Stimulated activated CD4-positive, alpha-beta T cell treated with anti-CD3 and anti-CD28 coated beads, Interleukin-1b, Interleukin-23, amount 100 ng/mL, for 24 hours (primary cell): ENCODE measurements around the gene RTN4RL1.
"Not testable (repeated sequence)": the region's sequence is repeated elsewhere in the genome, so short reads cannot be mapped to it uniquely, and the experiment has no call there.

Experiments
- DNase-seq, 4 experiments: peaks; one replicate each; pipeline ENCODE4 v3.0.0-alpha.2; 2020; ENCODE audit warnings: low read depth in 4 of 4, low spot score in 1 of 4

Gene RTN4RL1

DNA sequence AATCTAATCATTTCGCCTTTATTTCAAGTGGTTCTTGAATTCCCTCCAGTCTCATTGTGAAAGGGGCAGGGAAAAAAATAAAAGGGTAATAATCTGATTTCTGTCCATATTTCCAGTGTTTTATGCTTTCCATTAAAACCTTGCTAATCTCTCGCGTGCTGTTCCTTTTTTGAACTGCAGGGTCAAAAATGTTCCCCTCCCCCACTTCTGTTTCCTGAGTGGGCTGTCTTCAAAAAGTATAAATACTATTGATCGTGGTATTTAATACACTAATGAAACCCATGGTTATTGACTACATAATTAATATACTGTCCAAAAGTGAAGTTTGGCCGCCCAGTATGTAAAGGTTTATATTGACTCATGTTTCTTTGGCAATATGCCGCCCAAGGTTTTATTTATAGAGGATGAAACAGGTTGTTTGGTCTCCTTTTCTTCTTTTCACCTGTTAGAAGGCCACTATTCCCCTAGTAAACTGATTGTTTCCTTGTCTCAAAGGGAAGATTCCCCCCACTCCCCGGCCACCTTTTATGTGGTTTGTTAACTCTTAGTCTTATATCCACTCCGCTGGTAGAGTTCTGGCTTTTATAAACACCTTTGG, 125.6 kb downstream of the RTN4RL1 start:
- DNase-seq: no peak

DNA sequence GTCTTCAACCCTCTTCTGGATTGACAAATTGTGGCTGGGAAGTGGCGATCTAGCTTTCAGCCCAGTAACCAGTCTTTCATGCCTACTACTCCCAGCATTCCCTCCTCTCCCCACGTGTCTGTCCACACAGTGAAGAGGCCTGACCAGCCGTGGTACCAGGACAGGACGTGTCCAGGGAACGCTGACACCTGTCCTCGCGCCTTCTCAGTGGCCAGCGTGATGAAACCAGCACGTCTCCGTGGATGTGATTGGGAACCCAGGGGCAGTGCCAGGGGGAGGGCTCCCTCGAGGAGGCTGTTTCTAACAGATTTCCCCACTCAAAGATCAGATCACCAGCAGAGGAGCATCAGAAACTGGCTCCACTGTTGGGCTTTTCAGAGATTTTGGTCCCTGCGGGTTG, 126.3 kb downstream of the RTN4RL1 start:
- DNase-seq: no peak

DNA sequence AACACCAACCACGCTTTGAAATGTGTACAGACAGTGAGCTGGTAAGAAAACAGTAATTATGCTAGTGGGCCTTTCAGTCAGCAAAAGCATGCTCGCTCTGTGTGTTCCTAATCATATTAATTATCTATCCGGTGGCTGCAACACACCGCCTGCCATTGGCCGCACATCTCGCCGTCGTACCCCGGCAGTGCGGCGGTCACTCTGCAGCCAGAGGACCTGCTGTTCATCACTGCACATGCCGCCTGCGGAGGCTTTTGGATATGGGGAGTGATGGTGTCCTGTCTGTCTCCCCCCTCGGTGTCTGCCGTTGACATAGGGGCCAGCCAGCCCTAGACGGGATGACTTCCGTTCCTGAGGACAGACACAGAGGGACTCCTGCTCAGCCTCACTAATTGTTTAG, 126.8 kb downstream of the RTN4RL1 start:
- DNase-seq: no peak

DNA sequence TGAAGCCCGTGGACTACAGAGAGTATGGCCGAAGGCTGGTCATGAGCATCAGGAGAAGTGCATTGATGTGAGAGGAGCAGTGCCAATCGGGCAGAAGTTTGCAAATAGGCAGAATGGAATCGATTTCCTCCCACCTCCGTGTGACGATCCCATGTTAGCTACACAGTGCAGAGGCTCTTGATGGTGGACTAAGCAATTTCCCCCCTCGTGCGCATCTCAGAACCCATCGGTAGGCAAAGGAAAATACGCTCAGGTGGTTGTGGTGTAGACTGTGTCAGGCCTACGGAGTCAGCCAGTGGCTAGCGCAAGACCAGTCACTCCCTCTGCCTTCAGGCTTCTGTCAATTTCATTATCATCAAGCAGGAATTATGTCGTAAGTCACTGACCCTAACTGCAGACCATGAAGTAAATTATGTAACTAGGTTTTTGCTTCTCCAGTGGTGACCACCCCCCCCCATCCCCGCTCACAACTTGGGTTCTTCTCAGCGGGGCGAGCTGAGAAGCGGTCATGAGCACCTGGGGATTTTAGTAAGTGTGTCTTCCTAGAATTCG, 128.0 kb downstream of the RTN4RL1 start:
- DNase-seq: no peak

DNA sequence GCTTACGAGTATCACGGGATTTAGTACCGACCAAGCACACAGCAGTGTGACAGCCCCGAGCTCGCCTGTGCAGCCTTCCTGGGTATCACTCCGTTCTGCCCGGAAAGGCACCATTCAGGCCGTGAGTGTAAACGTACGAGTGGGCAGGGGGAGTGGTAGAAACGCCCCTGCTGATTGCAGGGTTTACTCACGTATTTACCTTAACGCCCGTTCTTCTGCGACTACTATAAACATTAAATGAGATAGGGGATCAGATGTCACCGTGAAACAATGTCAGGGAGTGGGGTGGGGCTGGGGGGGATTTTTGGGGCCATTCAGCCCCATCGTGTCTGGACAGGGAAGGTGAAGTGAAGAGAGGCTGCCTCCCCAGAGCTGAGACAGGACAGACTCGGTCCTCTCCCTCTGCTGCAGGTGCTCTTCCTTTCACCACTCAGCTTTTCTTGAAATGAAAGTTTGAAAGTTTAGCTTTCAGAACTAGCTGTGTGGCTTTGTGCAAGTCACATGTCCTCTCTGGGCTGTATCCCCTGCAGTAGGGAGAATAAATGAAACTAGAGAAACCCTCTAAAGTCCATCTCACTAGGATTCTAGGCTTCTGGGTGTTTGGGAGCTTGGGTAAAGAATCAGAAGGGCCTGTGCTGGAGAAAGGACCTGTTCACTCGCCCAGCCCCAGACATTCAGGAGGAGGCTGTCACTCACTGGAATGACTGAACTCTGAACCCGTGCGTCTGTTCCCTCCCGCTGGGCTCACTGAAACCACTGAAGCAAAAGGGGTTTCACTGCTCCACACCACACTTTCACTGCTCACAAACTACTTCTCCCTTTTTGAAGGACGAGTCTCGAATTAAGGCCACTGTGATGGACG, 128.7 kb downstream of the RTN4RL1 start:
- DNase-seq: no peak

DNA sequence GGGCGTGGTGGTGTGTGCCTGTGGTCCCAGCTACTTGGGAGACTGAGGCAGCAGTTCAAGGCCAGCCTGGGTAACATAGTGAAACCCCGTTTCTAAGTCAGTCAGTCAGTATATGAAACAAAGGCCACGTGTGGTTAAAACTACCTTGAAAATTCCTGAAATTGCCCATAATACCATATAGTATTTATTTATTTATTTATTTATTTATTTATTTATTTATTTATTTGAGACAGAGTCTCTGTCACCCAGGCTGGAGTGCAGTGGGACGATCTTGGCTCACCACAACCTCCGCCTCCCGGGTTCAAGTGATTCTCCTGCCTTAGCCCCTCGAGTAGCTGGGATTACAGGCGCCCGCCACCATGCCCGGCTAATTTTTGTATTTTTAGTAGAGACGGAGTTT, 129.7 kb downstream of the RTN4RL1 start:
- DNase-seq: not testable (repeated sequence)

DNA sequence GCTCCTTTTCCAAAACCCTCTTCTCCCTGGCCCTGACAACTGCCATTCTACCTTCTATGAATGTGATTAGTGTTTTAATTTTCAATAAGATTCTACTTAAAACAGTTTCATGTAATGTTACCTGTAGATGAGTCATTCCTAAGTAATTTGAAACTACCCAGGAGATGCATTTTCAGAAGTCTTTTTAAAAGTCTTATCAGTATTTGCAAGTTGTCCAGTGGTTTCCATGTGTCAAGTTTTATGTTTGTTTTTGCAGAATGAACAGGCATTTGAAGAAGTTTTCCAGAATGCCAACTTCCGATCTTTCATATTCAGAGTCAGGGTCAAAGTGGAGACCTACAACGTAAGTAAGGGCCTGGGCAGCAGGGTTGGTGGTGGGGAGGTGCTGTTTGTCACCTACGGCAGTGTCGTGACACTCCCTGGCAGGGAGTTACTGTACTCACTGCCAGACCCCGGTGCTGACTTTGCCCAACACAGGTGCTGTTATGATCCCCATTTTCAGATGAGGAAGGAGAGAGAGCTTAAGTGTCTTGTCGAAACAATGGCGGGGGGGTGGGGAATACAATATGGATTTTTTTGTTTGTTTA, 130.3 kb downstream of the RTN4RL1 start:
- DNase-seq: no peak

DNA sequence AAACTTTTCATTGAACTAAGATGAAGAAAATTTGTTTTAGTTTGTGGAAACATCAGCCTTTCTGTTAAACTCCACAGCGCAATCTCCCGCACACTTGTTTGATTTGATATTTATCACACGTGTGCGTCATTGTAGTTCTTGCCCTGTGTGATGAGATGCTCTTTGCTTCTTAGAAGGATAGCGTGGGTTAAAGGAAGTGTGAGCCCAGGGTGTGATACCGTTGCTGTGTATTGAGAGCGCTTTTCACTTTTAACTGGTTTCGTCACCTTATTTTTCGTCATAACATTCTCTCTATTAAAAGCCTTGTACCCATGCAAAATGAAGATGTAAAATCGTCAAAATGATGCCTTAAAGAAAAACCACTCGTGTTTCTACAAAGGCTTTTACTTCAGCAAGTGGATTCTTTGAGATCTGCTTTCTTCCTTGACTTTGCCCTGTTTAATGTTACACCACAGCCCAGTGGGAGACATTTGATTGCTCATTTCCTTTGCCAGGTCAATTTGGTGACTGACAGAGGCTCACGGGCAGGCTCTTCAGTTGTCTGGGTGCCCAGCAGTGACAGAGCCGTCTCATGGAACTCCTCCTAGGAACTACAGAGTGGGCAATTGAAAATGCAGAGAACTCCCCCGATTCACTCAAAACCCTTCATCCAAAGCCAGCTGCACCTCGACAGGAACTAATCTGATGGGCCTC, 134.2 kb downstream of the RTN4RL1 start:
- no peak for DNase-seq

DNA sequence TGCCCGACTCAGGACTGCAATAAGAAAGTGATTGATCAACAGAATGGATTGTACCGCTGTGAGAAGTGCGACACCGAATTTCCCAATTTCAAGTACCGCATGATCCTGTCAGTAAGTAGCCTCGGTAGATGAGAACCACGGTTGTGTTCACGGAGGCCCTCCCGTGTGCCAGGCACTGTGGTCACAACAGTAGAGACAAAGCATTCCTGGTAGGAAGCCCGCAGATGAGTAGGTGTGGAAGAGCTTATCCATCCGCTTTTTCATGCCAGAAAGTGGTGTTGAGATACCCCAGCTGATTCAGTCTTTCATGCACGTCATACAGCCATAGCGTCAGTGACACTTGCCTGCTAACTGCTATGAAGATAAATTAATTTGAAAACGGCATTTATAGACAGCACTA, 136.4 kb downstream of the RTN4RL1 start:
- no peak for DNase-seq
